SK-N-SH (cell line): Measurements from ENCODE around the gene TBCEL. TPM values are rescaled to one million over a fixed set of nuclear protein-coding genes. Genes with fewer than 3 reads are reported as not detected.

Experiments used
- CTCF ChIA-PET: fragments of 300-600, 350-600 bp; formaldehyde crosslinking; extraction: SDS; loops from one replicate; lab custom pipeline; 2021; lab: Yijun Ruan, JAX
- POLR2A ChIA-PET: fragments of 350-600 bp; sonication (Branson Sonifier 250); formaldehyde crosslinking; extraction: SDS; loops from one replicate; lab custom pipeline; 2020; ENCODE audit warnings: antibody characterized with exemption, inconsistent platforms; lab: Yijun Ruan, JAX
- DNase-seq: peaks from one replicate; pipeline ENCODE4 v3.0.0; 2012
- H2AFZ ChIP-seq: fragments of 200-600 bp; sonication (generic); 2 replicates; pipeline ENCODE4 v1.8.1; 2016; ENCODE audit warnings: antibody characterized with exemption, mild to moderate bottlenecking, low read depth
- H3F3A ChIP-seq: fragments of 200-600 bp; sonication (generic); replicated peaks from 2 replicates; pipeline ENCODE3; 2016; ENCODE audit warnings: antibody characterized with exemption, mild to moderate bottlenecking; ENCODE audit not compliant: insufficient read depth
- H3K27ac ChIP-seq, 2 experiments: fragments of 200-500 bp in 1 of 2; fragments of 200-600 bp in 1 of 2; sonication (Bioruptor generic) in 1 of 2; sonication (generic), shearing (Covaris generic) in 1 of 2; 2 replicates each; pipeline versions ENCODE4 v1.5.1 to v1.6.1; 2014 to 2016; ENCODE audit warnings: low read depth in 2 of 2, inconsistent platforms in 1 of 2, low read length in 1 of 2, mild to moderate bottlenecking in 1 of 2, mixed read lengths in 1 of 2
- H3K27me3 ChIP-seq: fragments of 200-600 bp; sonication (generic), shearing (Covaris generic); 2 replicates; pipeline ENCODE4 v1.6.1; 2016; ENCODE audit warnings: mixed run types; ENCODE audit not compliant: insufficient read depth
- H3K36me3 ChIP-seq, 2 experiments: fragments of 200-500 bp in 1 of 2; fragments of 200-600 bp in 1 of 2; sonication (Bioruptor generic) in 1 of 2; sonication (generic) in 1 of 2; replicated peaks in 1 of 2; 2 replicates each; pipeline versions ENCODE3 to v1.5.1; 2014 to 2016; ENCODE audit warnings: low read length in 1 of 2, mild to moderate bottlenecking in 1 of 2; ENCODE audit not compliant: insufficient read depth in 2 of 2, control insufficient read depth in 1 of 2
- H3K4me1 ChIP-seq, 2 experiments: fragments of 200-500 bp in 1 of 2; fragments of 200-600 bp in 1 of 2; sonication (Bioruptor generic) in 1 of 2; sonication (generic), shearing (Covaris generic) in 1 of 2; 2 replicates each; pipeline versions ENCODE4 v1.5.1 to v1.6.1; 2014 to 2016; ENCODE audit warnings: low read depth in 1 of 2, low read length in 1 of 2, mixed run types in 1 of 2; ENCODE audit not compliant: insufficient read depth in 2 of 2, control insufficient read depth in 1 of 2
- H3K4me2 ChIP-seq: fragments of 200-600 bp; sonication (generic), shearing (Covaris generic); 2 replicates; pipeline ENCODE4 v1.6.1; 2017; ENCODE audit warnings: mixed run types
- H3K4me3 ChIP-seq, 2 experiments: fragments of 200-500 bp in 1 of 2; fragments of 200-600 bp in 1 of 2; sonication (Bioruptor generic) in 1 of 2; sonication (generic), shearing (Covaris generic) in 1 of 2; 2 replicates each; pipeline versions ENCODE4 v1.5.1 to v1.8.1; 2014 to 2016; ENCODE audit warnings: low read depth in 2 of 2, inconsistent platforms in 1 of 2, low read length in 1 of 2, mild to moderate bottlenecking in 1 of 2, mixed read lengths in 1 of 2, moderate library complexity in 1 of 2
- H3K79me2 ChIP-seq: fragments of 200-600 bp; sonication (generic); 2 replicates; pipeline ENCODE4 v1.8.1; 2017; ENCODE audit warnings: mild to moderate bottlenecking; ENCODE audit not compliant: insufficient read depth
- H3K9ac ChIP-seq: fragments of 200-600 bp; sonication (generic); 2 replicates; pipeline ENCODE4 v1.6.1; 2017; ENCODE audit warnings: mixed run types
- H3K9me2 ChIP-seq: fragments of 200-600 bp; sonication (generic); 2 replicates; pipeline ENCODE4 v1.6.1; 2017; ENCODE audit warnings: mixed run types
- H3K9me3 ChIP-seq: fragments of 200-600 bp; sonication (generic); 2 replicates; pipeline ENCODE4 v1.6.1; 2017; ENCODE audit warnings: mixed run types, mild to moderate bottlenecking, moderate library complexity
- H4K20me1 ChIP-seq: fragments of 200-600 bp; sonication (generic); 2 replicates; pipeline ENCODE4 v1.6.1; 2017; ENCODE audit warnings: mild to moderate bottlenecking, mixed run types; ENCODE audit not compliant: insufficient read depth
- CTCF ChIP-seq: fragments of 200-600 bp; sonication (generic); IDR thresholded peaks from 2 replicates; pipeline ENCODE4 v1.6.1; 2017; ENCODE audit warnings: antibody characterized with exemption, mild to moderate bottlenecking, moderate library complexity
- EP300 ChIP-seq, 2 experiments: IDR thresholded peaks; 2 replicates each; pipeline versions ENCODE4 v1.4.0 to v1.6.1; 2012; ENCODE audit warnings: borderline replicate concordance in 1 of 2, low read depth in 1 of 2, low read length in 1 of 2
- EZH2phosphoT487 ChIP-seq: fragments of 200-600 bp; sonication (generic); IDR thresholded peaks from 2 replicates; pipeline ENCODE4 v1.6.1; 2017; ENCODE audit warnings: low read depth, mixed run types, mild to moderate bottlenecking, antibody characterized with exemption, moderate library complexity, borderline replicate concordance
- FOSL2 ChIP-seq: IDR thresholded peaks from 2 replicates; pipeline ENCODE4 v1.4.0; 2012; ENCODE audit warnings: low read depth, mild to moderate bottlenecking, moderate library complexity, borderline replicate concordance
- GABPA ChIP-seq: IDR thresholded peaks from 2 replicates; pipeline ENCODE4 v1.4.0; 2012; ENCODE audit warnings: low read depth, mild to moderate bottlenecking
- IRF3 ChIP-seq: fragments of 150-350 bp; IDR thresholded peaks from 2 replicates; pipeline ENCODE4 v1.6.1; 2016; ENCODE audit warnings: mild to moderate bottlenecking, low read depth, low read length
- JUND ChIP-seq: IDR thresholded peaks from 2 replicates; pipeline ENCODE4 v1.4.0; 2012
- MAX ChIP-seq: IDR thresholded peaks from 2 replicates; pipeline ENCODE4 v1.4.0; 2012; ENCODE audit warnings: low read depth
- MXI1 ChIP-seq: IDR thresholded peaks from 2 replicates; pipeline ENCODE4 v1.6.1; 2012; ENCODE audit warnings: mild to moderate bottlenecking, low read depth, low read length, improper control_type of control experiment
- RAD21 ChIP-seq: IDR thresholded peaks from 2 replicates; pipeline ENCODE4 v1.6.1; 2012; ENCODE audit warnings: mild to moderate bottlenecking, low read length
- RCOR1 ChIP-seq: fragments of 150-350 bp; IDR thresholded peaks from 2 replicates; pipeline ENCODE4 v1.6.1; 2017; ENCODE audit warnings: antibody characterized with exemption, low read length
- RFX5 ChIP-seq: IDR thresholded peaks from 2 replicates; pipeline ENCODE4 v1.6.1; 2012; ENCODE audit warnings: mild to moderate bottlenecking, improper control_type of control experiment, low read length
- RXRA ChIP-seq: IDR thresholded peaks from 2 replicates; pipeline ENCODE4 v1.4.0; 2012; ENCODE audit warnings: low read depth, mild to moderate bottlenecking, borderline replicate concordance
- TAF1 ChIP-seq: IDR thresholded peaks from 2 replicates; pipeline ENCODE4 v1.6.1; 2012; ENCODE audit warnings: low read depth, mild to moderate bottlenecking, low read length, moderate library complexity, borderline replicate concordance
- TCF12 ChIP-seq: IDR thresholded peaks from 2 replicates; pipeline ENCODE4 v1.4.0; 2012
- ZBTB33 ChIP-seq: IDR thresholded peaks from 2 replicates; pipeline ENCODE4 v1.4.0; 2012; ENCODE audit warnings: low read depth, borderline replicate concordance
- WGBS: methylation state at CpG from one replicate; pipeline ENCODE4 v1.1.6; 2017; ENCODE audit warnings: low lambda C conversion rate; 5-methylcytosine and 5-hydroxymethylcytosine counted together
- polyA plus RNA-seq, 3 experiments: library from polyadenylated mRNA; depleted of rRNA; stranded (reverse); fragments of >200 nt; gene quantifications; 2 replicates each; pipeline ENCODE4 v1.2.3, GENCODE V29; 2012

TBCEL gene
- polyA plus RNA-seq, 1 of the 3 experiments (the other 2 are of a cell fraction): 5.9 TPM

GRCh38 chr11:121095561-121095960 lies 71.7 kb downstream of the TBCEL start:
- ChIA-PET POLR2A (no interaction called here), CTCF (interaction anchor here (0.8 kb wide), 1 partner anchor 9 kb away, joined by 3 read pairs; no protein-coding TSS in a partner anchor)
- Histone ChIP-seq H3K9ac (no peak overlapping the region), H2AFZ (no peak overlapping the region), H3K4me1 (peaks cover 0 to 2% of the 10 kb centered on the region in 2 experiments; a peak in 2 of 4 replicates), H3K9me3 (no peaks in the 10 kb centered on the region), H3K36me3 (peaks cover 0 to 7% of the 10 kb centered on the region in 2 experiments), H3K4me2 (no peak overlapping the region), H3K27ac (no peak overlapping the region), H3K27me3 (no peaks in the 10 kb centered on the region), H3K79me2 (no peaks in the 10 kb centered on the region), H3K9me2 (no peaks in the 10 kb centered on the region), H3F3A (no peaks in the 10 kb centered on the region), H3K4me3 (no peak overlapping the region), H4K20me1 (no peaks in the 10 kb centered on the region)
- no peak for DNase-seq
- 65% methylated on average over 1 of the region's 1 CpG for WGBS
- no peak for TF ChIP-seq CTCF
- no peak for TF ChIP-seq FOSL2
- no peak for TF ChIP-seq RAD21
- no peak for TF ChIP-seq TAF1
- no peak for TF ChIP-seq EP300 (IDR thresholded peaks at IDR 0.05; ENCODE audit: borderline replicate concordance in 1 of 2, low read depth in 1 of 2, low read length in 1 of 2)
- TF ChIP-seq RFX5: no peak
- TF ChIP-seq RXRA: no peak

- no peak overlapping the region; a peak in 1 of 4 replicates for H3K27ac ChIP-seq
- POLR2A ChIA-PET: no interaction called here
- H3K27me3 ChIP-seq: no peaks in the 10 kb centered on the region
- no peaks in the 10 kb centered on the region for H3K36me3 ChIP-seq
- CTCF ChIA-PET: interaction anchor here (0.7 to 1.4 kb wide), 3 partner anchors 12 to 268 kb away, joined by 3 to 4 read pairs (median 3); no protein-coding TSS in a partner anchor
- no peak overlapping the region for H2AFZ ChIP-seq
- no peaks in the 10 kb centered on the region for H3K79me2 ChIP-seq
- DNase-seq: no peak
- H3K4me2 ChIP-seq: no peak overlapping the region
- no peak overlapping the region for H3K9ac ChIP-seq
- H4K20me1 ChIP-seq: no peaks in the 10 kb centered on the region
- no peak for TF ChIP-seq IRF3
- TF ChIP-seq EZH2phosphoT487: no peak
- no peak for TF ChIP-seq MAX
- no peak for TF ChIP-seq GABPA
- TF ChIP-seq RCOR1: no peak
- no peak for TF ChIP-seq MXI1
- TF ChIP-seq JUND: no peak
- TF ChIP-seq TCF12: no peak
- TF ChIP-seq ZBTB33: no peak
- TF ChIP-seq TAF1: no peak
- no peaks in the 10 kb centered on the region for H3K4me1 ChIP-seq
- no peaks in the 10 kb centered on the region for H3K9me2 ChIP-seq
- H3K4me3 ChIP-seq: no peak overlapping the region
- no peaks in the 10 kb centered on the region for H3F3A ChIP-seq
- WGBS: 78% methylated on average over 4 of the region's 4 CpGs
- H3K9me3 ChIP-seq: no peaks in the 10 kb centered on the region
These were observed 75.5 kb downstream of the TBCEL start for GRCh38 chr11:121099364-121099763.
